GM18519 (cell line): ENCODE results near the gene ALMS1.
"Not testable (repeated sequence)": the region's sequence is repeated elsewhere in the genome, so short reads cannot be mapped to it uniquely, and the experiment has no call there.

ENCODE experiments used
- ATAC-seq: cut with Tn5 transposase; IDR thresholded peaks from one replicate; pipeline ENCODE4 v1.9.1; 2021; ENCODE audit warnings: mild to moderate bottlenecking, moderate library complexity; ENCODE audit not compliant: unreplicated experiment, low FRiP score

Gene ALMS1

GRCh38 chr2:73488079-73488478, 102.4 kb downstream of the ALMS1 start:
- ATAC-seq = no peak

GRCh38 chr2:73489053-73489452, 103.4 kb downstream of the ALMS1 start:
- no peak for ATAC-seq

GRCh38 chr2:73494031-73494430, 108.4 kb downstream of the ALMS1 start:
- no peak for ATAC-seq

- no peak for ATAC-seq
These were observed 118.4 kb downstream of the ALMS1 start for GRCh38 chr2:73503992-73504570.

GRCh38 chr2:73504850-73505249, 119.2 kb downstream of the ALMS1 start:
- ATAC-seq = not testable (repeated sequence)

GRCh38 chr2:73510470-73510869, 124.8 kb downstream of the ALMS1 start:
- ATAC-seq = not testable (repeated sequence)

- ATAC-seq = no peak
These were observed 130.4 kb downstream of the ALMS1 start for GRCh38 chr2:73516033-73516432.

GRCh38 chr2:73528688-73529087, 143.1 kb downstream of the ALMS1 start:
- no peak for ATAC-seq

GRCh38 chr2:73530773-73531172, 145.1 kb downstream of the ALMS1 start:
- ATAC-seq = not testable (repeated sequence)

GRCh38 chr2:73532381-73532780, 146.7 kb downstream of the ALMS1 start:
- no peak for ATAC-seq

GRCh38 chr2:73536133-73536840, 150.7 kb downstream of the ALMS1 start:
- ATAC-seq = no peak

- ATAC-seq = not testable (repeated sequence)
These were observed 175.2 kb downstream of the ALMS1 start for GRCh38 chr2:73560875-73561274.

- ATAC-seq = no peak
These were observed 175.8 kb downstream of the ALMS1 start for GRCh38 chr2:73561422-73561821.

GRCh38 chr2:73564986-73565385, 179.3 kb downstream of the ALMS1 start:
- ATAC-seq = no peak

- no peak for ATAC-seq
These were observed 180.7 kb downstream of the ALMS1 start for GRCh38 chr2:73566288-73566878.

- ATAC-seq = no peak
These were observed 189.6 kb downstream of the ALMS1 start for GRCh38 chr2:73575261-73575660.

- no peak for ATAC-seq
These were observed 196.7 kb downstream of the ALMS1 start for GRCh38 chr2:73582364-73582763.

GRCh38 chr2:73588177-73588576, 202.5 kb downstream of the ALMS1 start:
- no peak for ATAC-seq

GRCh38 chr2:73593680-73594079, 208.0 kb downstream of the ALMS1 start:
- no peak for ATAC-seq

GRCh38 chr2:73594251-73594650, 208.6 kb downstream of the ALMS1 start:
- no peak for ATAC-seq

GRCh38 chr2:73601780-73602179, 216.1 kb downstream of the ALMS1 start:
- no peak for ATAC-seq

GRCh38 chr2:73603099-73603588, 217.5 kb downstream of the ALMS1 start:
- ATAC-seq = not testable (repeated sequence)
